Right lobe of liver (tissue), 4 donors: ENCODE data around the gene PCDH15.

ENCODE experiments used
- POLR2A ChIP-seq: fragments of 450-650 bp; IDR thresholded peaks from one replicate; pipeline ENCODE4 v1.6.1; 2017; ENCODE audit warnings: antibody characterized with exemption, mild to moderate bottlenecking
- TF ChIP-seq, protein P1 (sequence below), 4 donors: fragments of 200-600 bp in 3 of 4; fragments of 450-650 bp in 1 of 4; IDR thresholded peaks; one replicate each; pipeline versions ENCODE4 v1.5.1 to v1.8.0; 2016 to 2022; ENCODE audit warnings: antibody characterized with exemption in 4 of 4, mild to moderate bottlenecking in 2 of 4
- donor health status: DM: no; HTN: no; CAD: no.
- donor health status: DM: no; HTN: no; CAD: no.
- donor health status: DM: no; HTN: yes; CAD: no.

DNA sequence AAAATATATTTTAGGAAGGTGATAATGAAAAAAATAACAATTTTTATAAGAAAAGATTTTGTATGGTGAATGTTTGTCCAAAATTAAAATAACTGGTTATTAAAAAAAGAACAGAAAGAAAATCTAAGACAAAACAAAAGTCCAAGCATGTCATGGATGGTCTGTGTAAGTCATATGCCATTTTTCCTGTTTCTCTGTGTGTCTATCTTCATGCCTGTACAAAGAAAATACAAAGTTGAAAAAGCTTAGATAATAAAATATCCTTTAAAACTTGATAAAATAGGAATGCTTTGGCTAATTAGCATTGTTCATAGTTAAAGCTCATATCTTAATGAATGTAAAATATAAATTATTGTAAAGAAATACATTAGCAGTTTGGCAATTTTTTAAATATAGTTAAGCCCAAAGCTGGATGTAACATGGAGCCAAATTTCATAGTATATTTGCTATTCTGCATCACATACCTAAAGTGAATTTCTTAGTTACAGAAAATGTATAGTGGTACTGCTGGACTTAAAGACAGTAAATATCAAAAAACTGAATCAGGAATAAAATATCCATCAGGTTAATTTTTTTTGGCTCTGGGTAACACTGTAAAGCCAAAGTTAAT, 661.1 kb downstream of the PCDH15 start:
- no peak for TF ChIP-seq POLR2A
- TF ChIP-seq, protein P1, sequence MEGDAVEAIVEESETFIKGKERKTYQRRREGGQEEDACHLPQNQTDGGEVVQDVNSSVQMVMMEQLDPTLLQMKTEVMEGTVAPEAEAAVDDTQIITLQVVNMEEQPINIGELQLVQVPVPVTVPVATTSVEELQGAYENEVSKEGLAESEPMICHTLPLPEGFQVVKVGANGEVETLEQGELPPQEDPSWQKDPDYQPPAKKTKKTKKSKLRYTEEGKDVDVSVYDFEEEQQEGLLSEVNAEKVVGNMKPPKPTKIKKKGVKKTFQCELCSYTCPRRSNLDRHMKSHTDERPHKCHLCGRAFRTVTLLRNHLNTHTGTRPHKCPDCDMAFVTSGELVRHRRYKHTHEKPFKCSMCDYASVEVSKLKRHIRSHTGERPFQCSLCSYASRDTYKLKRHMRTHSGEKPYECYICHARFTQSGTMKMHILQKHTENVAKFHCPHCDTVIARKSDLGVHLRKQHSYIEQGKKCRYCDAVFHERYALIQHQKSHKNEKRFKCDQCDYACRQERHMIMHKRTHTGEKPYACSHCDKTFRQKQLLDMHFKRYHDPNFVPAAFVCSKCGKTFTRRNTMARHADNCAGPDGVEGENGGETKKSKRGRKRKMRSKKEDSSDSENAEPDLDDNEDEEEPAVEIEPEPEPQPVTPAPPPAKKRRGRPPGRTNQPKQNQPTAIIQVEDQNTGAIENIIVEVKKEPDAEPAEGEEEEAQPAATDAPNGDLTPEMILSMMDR (IDR thresholded peaks at IDR 0.05), result no peak
